NT2/D1 (cell line): Measurements from ENCODE around the gene BDKRB2.

Source experiments
- SUZ12 ChIP-seq: IDR thresholded peaks from 2 replicates; pipeline ENCODE4 v1.6.1; 2011; ENCODE audit not compliant: insufficient read length, insufficient read depth; ENCODE audit errors: extremely low read depth
- YY1 ChIP-seq: IDR thresholded peaks from 2 replicates; pipeline ENCODE4 v1.6.1; 2011; ENCODE audit not compliant: insufficient read length, insufficient read depth
- ZNF274 ChIP-seq: IDR thresholded peaks from 2 replicates; pipeline ENCODE4 v1.6.1; 2011; ENCODE audit warnings: mild to moderate bottlenecking, low read depth, low read length

- TF ChIP-seq YY1 (no peak), SUZ12 (no peak), ZNF274 (no peak)
Observed at GRCh38 chr14:96257056-96257455, 52.4 kb downstream of the BDKRB2 start.
